Measurements from ENCODE around the gene THADA.
"Not testable (repeated sequence)": the region's sequence is repeated elsewhere in the genome, so short reads cannot be mapped to it uniquely, and the experiment has no call there.

Gene THADA

GRCh38 chr2:43604674-43605073 is 8.8 kb upstream of the THADA start:
- DNase-seq, result no peak

- DNase-seq, result not testable (repeated sequence)
Measured at GRCh38 chr2:43600596-43600995, 4.8 kb upstream of the THADA start.

GRCh38 chr2:43594875-43595274 is 963 bp downstream of the THADA start:
- DNase-seq, result no peak

GRCh38 chr2:43593254-43593653 is 2.6 kb downstream of the THADA start:
- no peak for DNase-seq

- no peak for DNase-seq
Measured at GRCh38 chr2:43592443-43592842, 3.4 kb downstream of the THADA start.

GRCh38 chr2:43585708-43586107 is 10.1 kb downstream of the THADA start:
- DNase-seq, result no peak

GRCh38 chr2:43579275-43579981 is 16.4 kb downstream of the THADA start:
- no peak for DNase-seq

GRCh38 chr2:43576981-43577892 is 18.6 kb downstream of the THADA start:
- no peak for DNase-seq

- DNase-seq, result no peak
Measured at GRCh38 chr2:43572244-43572643, 23.6 kb downstream of the THADA start.

GRCh38 chr2:43569921-43570320 is 25.9 kb downstream of the THADA start:
- no peak for DNase-seq

GRCh38 chr2:43568228-43568627 is 27.6 kb downstream of the THADA start:
- no peak for DNase-seq

- DNase-seq, result no peak
Measured at GRCh38 chr2:43566461-43566729, 29.4 kb downstream of the THADA start.

GRCh38 chr2:43563679-43564078 is 32.2 kb downstream of the THADA start:
- no peak for DNase-seq

- DNase-seq, result no peak
Measured at GRCh38 chr2:43560231-43560547, 35.6 kb downstream of the THADA start.

GRCh38 chr2:43559391-43560230 is 36.2 kb downstream of the THADA start:
- no peak for DNase-seq

- no peak for DNase-seq
Measured at GRCh38 chr2:43557196-43557595, 38.6 kb downstream of the THADA start.

- no peak for DNase-seq
Measured at GRCh38 chr2:43556256-43556655, 39.6 kb downstream of the THADA start.

GRCh38 chr2:43553341-43553855 is 42.4 kb downstream of the THADA start:
- no peak for DNase-seq

- no peak for DNase-seq
Measured at GRCh38 chr2:43551990-43552389, 43.8 kb downstream of the THADA start.

GRCh38 chr2:43548381-43548780 is 47.5 kb downstream of the THADA start:
- DNase-seq, result peak; percentile 11

- DNase-seq, result no peak
Measured at GRCh38 chr2:43542285-43542933, 53.4 kb downstream of the THADA start.

- DNase-seq, result no peak
Measured at GRCh38 chr2:43541165-43541564, 54.7 kb downstream of the THADA start.
